Calu3 (cell line): Measurements from ENCODE around the gene IST1. TPM values are rescaled to one million over a fixed set of nuclear protein-coding genes. Genes with fewer than 3 reads are reported as not detected.

ENCODE experiments used
- BruUV-seq: library from RNA; stranded (reverse); fragments of 400-500 nt; replicated peaks from 2 replicates; lab custom pipeline; 2021; lab: Mats Ljungman, UMichigan
- CTCF ChIA-PET: fragments of 300-600 bp; sonication (Branson Sonifier 250); formaldehyde crosslinking; loops from one replicate; lab custom pipeline; 2022; ENCODE audit warnings: antibody characterized with exemption; lab: Charles Lee
- DNase-seq: peaks from one replicate; pipeline ENCODE4 v3.0.0; 2022
- H3K27ac Mint-ChIP-seq: one replicate; pipeline ENCODE4 v1.8.0; 2022; ENCODE audit warnings: mixed read lengths; ENCODE audit not compliant: unreplicated experiment
- H3K27me3 Mint-ChIP-seq: one replicate; pipeline ENCODE4 v1.8.0; 2022; ENCODE audit warnings: mixed read lengths; ENCODE audit not compliant: unreplicated experiment
- H3K36me3 Mint-ChIP-seq: one replicate; pipeline ENCODE4 v1.8.0; 2022; ENCODE audit warnings: mild to moderate bottlenecking, moderate library complexity, mixed read lengths; ENCODE audit not compliant: insufficient read depth, unreplicated experiment
- H3K4me1 Mint-ChIP-seq: one replicate; pipeline ENCODE4 v1.8.0; 2022; ENCODE audit warnings: mild to moderate bottlenecking, low read depth, mixed read lengths; ENCODE audit not compliant: unreplicated experiment
- H3K4me3 Mint-ChIP-seq: one replicate; pipeline ENCODE4 v1.8.0; 2022; ENCODE audit warnings: mild to moderate bottlenecking, low read depth, moderate library complexity, mixed read lengths; ENCODE audit not compliant: unreplicated experiment
- H3K9me3 Mint-ChIP-seq: one replicate; pipeline ENCODE4 v1.8.0; 2022; ENCODE audit warnings: low read depth, mixed read lengths; ENCODE audit not compliant: unreplicated experiment
- intact Hi-C: fragments of 100-400 bp; cut with micrococcal nuclease; formaldehyde crosslinking; loops from one replicate; pipeline ENCODE4 v1.10.0; 2022; ENCODE audit not compliant: unreplicated experiment
- total RNA-seq: library from RNA; stranded (reverse); gene quantifications from 2 replicates; pipeline ENCODE4 v1.2.3, GENCODE V29; 2022
- TF ChIP-seq, protein P1 (sequence below): fragments of 200-600 bp; IDR thresholded peaks from one replicate; pipeline ENCODE4 v1.8.0; 2022; ENCODE audit warnings: antibody characterized with exemption; ENCODE audit not compliant: unreplicated experiment

IST1 gene
- total RNA-seq, 1 experiment from 2014 or later = 252 TPM

DNA sequence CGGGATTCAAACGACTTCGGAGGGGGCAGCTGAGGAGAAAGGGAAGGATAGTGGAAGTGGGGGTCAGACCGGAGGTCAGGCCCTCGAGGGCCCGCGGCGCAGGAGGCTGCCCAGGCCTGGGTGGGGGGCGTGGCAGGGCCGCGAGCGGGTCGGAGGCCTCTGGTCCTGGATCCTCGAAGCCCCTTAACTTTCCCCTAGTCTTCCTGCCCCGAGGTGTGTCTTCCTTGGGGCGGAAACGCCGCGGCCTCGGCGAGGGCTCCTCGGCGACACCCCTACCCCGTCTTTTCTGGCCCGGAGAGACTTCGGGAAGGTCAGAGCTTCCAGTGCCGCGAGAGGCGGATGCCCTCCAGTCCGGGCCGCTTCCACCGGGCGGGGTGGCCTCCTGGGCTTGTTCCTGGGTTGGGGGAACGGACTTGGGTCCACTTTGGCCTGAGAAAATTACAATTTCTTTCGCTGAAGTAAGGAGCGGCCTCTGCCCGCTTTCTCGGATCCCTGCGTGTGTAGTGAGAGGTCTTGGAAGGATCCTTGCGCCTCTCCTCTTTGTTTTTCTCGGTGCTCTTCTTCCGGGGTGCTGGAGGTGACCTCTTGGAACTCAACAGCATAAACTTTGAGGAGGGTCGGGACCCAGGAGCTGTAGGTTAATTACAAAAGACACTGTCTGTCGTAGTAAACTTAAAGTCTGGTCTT is 491 bp downstream of the IST1 start:
- Mint-ChIP-seq H3K9me3 (no peaks in the 10 kb centered on the region), H3K4me1 (peaks cover 19% of the 10 kb centered on the region), H3K27ac (peak overlapping the region; percentile 85), H3K4me3 (peak overlapping the region; percentile 82), H3K27me3 (no peaks in the 10 kb centered on the region), H3K36me3 (peaks cover 66% of the 10 kb centered on the region)
- peak; percentile 35 for DNase-seq
- TF ChIP-seq, protein P1, sequence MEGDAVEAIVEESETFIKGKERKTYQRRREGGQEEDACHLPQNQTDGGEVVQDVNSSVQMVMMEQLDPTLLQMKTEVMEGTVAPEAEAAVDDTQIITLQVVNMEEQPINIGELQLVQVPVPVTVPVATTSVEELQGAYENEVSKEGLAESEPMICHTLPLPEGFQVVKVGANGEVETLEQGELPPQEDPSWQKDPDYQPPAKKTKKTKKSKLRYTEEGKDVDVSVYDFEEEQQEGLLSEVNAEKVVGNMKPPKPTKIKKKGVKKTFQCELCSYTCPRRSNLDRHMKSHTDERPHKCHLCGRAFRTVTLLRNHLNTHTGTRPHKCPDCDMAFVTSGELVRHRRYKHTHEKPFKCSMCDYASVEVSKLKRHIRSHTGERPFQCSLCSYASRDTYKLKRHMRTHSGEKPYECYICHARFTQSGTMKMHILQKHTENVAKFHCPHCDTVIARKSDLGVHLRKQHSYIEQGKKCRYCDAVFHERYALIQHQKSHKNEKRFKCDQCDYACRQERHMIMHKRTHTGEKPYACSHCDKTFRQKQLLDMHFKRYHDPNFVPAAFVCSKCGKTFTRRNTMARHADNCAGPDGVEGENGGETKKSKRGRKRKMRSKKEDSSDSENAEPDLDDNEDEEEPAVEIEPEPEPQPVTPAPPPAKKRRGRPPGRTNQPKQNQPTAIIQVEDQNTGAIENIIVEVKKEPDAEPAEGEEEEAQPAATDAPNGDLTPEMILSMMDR = no peak
- BruUV-seq = no TSS peak
- CTCF ChIA-PET = interaction anchor here (0.8 to 2.5 kb wide), 2 partner anchors 12 to 15 kb away, joined by 3 to 15 read pairs; partner anchors contain the start of gene ZNF821
- intact Hi-C loops = loop anchor here (2.0 to 10.0 kb wide), 3 partner anchors 31 to 91 kb away; partner anchors contain the start of gene AP1G1

DNA sequence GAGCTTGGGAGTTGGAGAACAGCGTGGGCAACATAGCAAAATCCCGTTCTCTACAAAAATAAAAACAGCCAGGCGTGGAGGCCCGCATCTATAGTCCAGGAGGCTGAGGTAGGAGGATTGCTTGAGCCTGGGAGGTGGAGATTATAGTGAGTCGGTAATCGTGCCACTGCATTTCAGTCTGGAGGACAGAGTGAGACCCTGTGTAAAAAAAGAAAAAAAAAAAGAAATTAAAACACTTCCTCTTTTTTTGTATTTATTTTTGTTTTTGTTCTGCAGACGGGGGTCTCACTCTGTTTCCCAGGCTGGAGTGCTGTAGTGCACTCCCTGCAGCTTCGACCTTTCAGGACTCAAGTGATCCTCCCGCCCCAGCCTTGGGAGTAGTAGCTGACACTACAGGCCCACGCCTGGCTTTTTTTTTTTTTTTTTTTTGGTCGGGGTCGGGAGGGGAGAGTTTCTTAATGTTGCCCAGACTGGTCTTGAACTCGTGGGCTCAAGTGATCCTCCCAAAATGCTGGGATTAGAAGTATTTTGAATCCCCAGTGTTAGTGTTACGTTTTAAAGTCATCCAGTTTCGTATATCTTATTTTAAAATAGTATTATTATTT is 1.5 kb downstream of the IST1 start:
- DNase-seq = no peak
- TF ChIP-seq, protein P1 = no peak
- H3K36me3 Mint-ChIP-seq = peaks cover 66% of the 10 kb centered on the region
- CTCF ChIA-PET = interaction anchor here (0.6 kb wide), 1 partner anchor 578 kb away, joined by 4 read pairs; no protein-coding TSS in a partner anchor
- intact Hi-C loops = loop anchor here (10.0 kb wide), 1 partner anchor 92 kb away; the partner anchor contains the start of gene AP1G1
- peak overlapping the region; percentile 73 for H3K27ac Mint-ChIP-seq
- no peaks in the 10 kb centered on the region for H3K27me3 Mint-ChIP-seq
- no TSS peak for BruUV-seq
- H3K4me3 Mint-ChIP-seq = peak overlapping the region; percentile 82
- H3K9me3 Mint-ChIP-seq = no peaks in the 10 kb centered on the region
- H3K4me1 Mint-ChIP-seq = peaks cover 19% of the 10 kb centered on the region

- CTCF ChIA-PET = interaction anchor here (0.6 to 1.0 kb wide), 2 partner anchors 62 to 75 kb away, joined by 3 read pairs; no protein-coding TSS in a partner anchor
- peaks cover 36% of the 10 kb centered on the region for H3K4me1 Mint-ChIP-seq
- H3K27ac Mint-ChIP-seq = no peak overlapping the region
- no peaks in the 10 kb centered on the region for H3K9me3 Mint-ChIP-seq
- no peaks in the 10 kb centered on the region for H3K27me3 Mint-ChIP-seq
- no peak for DNase-seq
- TF ChIP-seq, protein P1 = no peak
- H3K36me3 Mint-ChIP-seq = peaks cover 62% of the 10 kb centered on the region
- intact Hi-C loops = loop anchor here (10.0 kb wide), 1 partner anchor 94 kb away; the partner anchor contains the start of gene AP1G1
- H3K4me3 Mint-ChIP-seq = no peak overlapping the region
- BruUV-seq = no TSS peak
These were observed 3.8 kb downstream of the IST1 start for GRCh38 chr16:71899171-71899570.

- no TSS peak for BruUV-seq
- peaks cover 40% of the 10 kb centered on the region for H3K4me1 Mint-ChIP-seq
- H3K36me3 Mint-ChIP-seq = peaks cover 26% of the 10 kb centered on the region
- no peak overlapping the region for H3K4me3 Mint-ChIP-seq
- intact Hi-C loops = no loop called here
- no peak for DNase-seq
- H3K9me3 Mint-ChIP-seq = no peaks in the 10 kb centered on the region
- CTCF ChIA-PET = interaction anchor here (0.6 kb wide), 2 partner anchors 61 to 106 kb away, joined by 4 to 8 read pairs; no protein-coding TSS in a partner anchor
- TF ChIP-seq, protein P1 = no peak
- no peaks in the 10 kb centered on the region for H3K27me3 Mint-ChIP-seq
- peak overlapping the region; percentile 5 for H3K27ac Mint-ChIP-seq
These were observed 7.5 kb downstream of the IST1 start for GRCh38 chr16:71902656-71903365.
